K562 (cell line): ENCODE results near the gene DAPK1. TPM values are rescaled to one million over a fixed set of nuclear protein-coding genes. Genes with fewer than 3 reads are reported as not detected.
A peak's percentile ranks its signal among the peaks of the same experiment; 100 is the strongest.

Source experiments
- ATAC-seq: fragments of 200-7000 bp; cut with Tn5 transposase; 3 replicates; pipeline ENCODE4 v1.9.1; 2020; ENCODE audit warnings: moderate library complexity
- BruUV-seq: library from RNA; stranded (reverse); fragments of 400-500 nt; replicated peaks from 2 replicates; lab custom pipeline; 2021; lab: Mats Ljungman, UMichigan
- CTCF ChIA-PET: fragments of 300-600 bp; formaldehyde crosslinking; extraction: SDS; loops from one replicate; lab custom pipeline; 2021; ENCODE audit warnings: low intra/inter-chr PET ratio; lab: Yijun Ruan, JAX
- POLR2A ChIA-PET: fragments of 300-600, 350-650 bp; sonication (Branson Sonifier 250); formaldehyde crosslinking; extraction: SDS; loops from one replicate; lab custom pipeline; 2021; ENCODE audit warnings: antibody characterized with exemption, inconsistent platforms; lab: Yijun Ruan, JAX
- DNase-seq, 4 experiments: peaks; one replicate each; pipeline versions ENCODE4 v3.0.0 to v3.0.0-alpha.2; 2011 to 2018; ENCODE audit warnings: low spot score in 3 of 4, mixed read lengths in 3 of 4; ENCODE audit errors: extremely low read depth in 1 of 4
- FAIRE-seq: peaks from 2 replicates; lab custom pipeline; 2011; peaks lifted over from hg19 to GRCh38; lab: Jason Lieb, UNC
- H2AFZ ChIP-seq: 2 replicates; pipeline ENCODE4 v1.6.0; 2011; ENCODE audit warnings: low read depth, low read length, control low read depth, inconsistent platforms
- H3K27ac ChIP-seq: fragments of 200-600 bp; 3 replicates; pipeline ENCODE4 v1.8.0; 2011; ENCODE audit warnings: low read depth, mild to moderate bottlenecking, control low read depth, inconsistent platforms, low read length, moderate library complexity, mixed read lengths; ENCODE audit errors: extremely low read depth
- H3K27me3 ChIP-seq, 2 experiments: fragments of 300-600 bp in 1 of 2; 2 replicates in 1 of 2; 3 replicates in 1 of 2; pipeline versions ENCODE4 v1.6.0 to v1.8.0; 2011; ENCODE audit warnings: inconsistent platforms in 2 of 2, low read length in 2 of 2, mild to moderate bottlenecking in 1 of 2, mixed read lengths in 1 of 2, moderate library complexity in 1 of 2; ENCODE audit not compliant: control insufficient read depth in 2 of 2, insufficient read depth in 2 of 2
- H3K36me3 ChIP-seq: fragments of 300-600 bp; 3 replicates; pipeline ENCODE4 v1.8.0; 2011; ENCODE audit warnings: mild to moderate bottlenecking, low read length, inconsistent platforms; ENCODE audit not compliant: control insufficient read depth, insufficient read depth
- H3K4me1 ChIP-seq, 2 experiments: fragments of 200-600 bp in 1 of 2; replicated peaks in 1 of 2; 2 replicates in 1 of 2; 3 replicates in 1 of 2; pipeline versions ENCODE4 v1.5.1 to v1.8.0; 2011; ENCODE audit warnings: inconsistent platforms in 2 of 2, low read length in 2 of 2, mild to moderate bottlenecking in 1 of 2, mixed read lengths in 1 of 2, moderate library complexity in 1 of 2; ENCODE audit not compliant: control insufficient read depth in 2 of 2, insufficient read depth in 2 of 2
- H3K4me2 ChIP-seq: 2 replicates; pipeline ENCODE4 v1.6.1; 2011; ENCODE audit warnings: low read length, control low read depth, inconsistent platforms, mixed read lengths; ENCODE audit not compliant: insufficient read depth
- H3K4me3 ChIP-seq: fragments of 200-600 bp; sonication (generic), shearing (Covaris generic); 2 replicates; pipeline ENCODE4 v1.5.1; 2016; ENCODE audit warnings: control low read depth, inconsistent platforms
- H3K79me2 ChIP-seq: fragments of 200-600 bp; 3 replicates; pipeline ENCODE4 v1.8.0; 2011; ENCODE audit warnings: low read length, inconsistent platforms; ENCODE audit not compliant: control insufficient read depth, insufficient read depth
- H3K9ac ChIP-seq, 2 experiments: 2 replicates each; pipeline versions ENCODE4 v1.6.0 to v1.6.1; 2011; ENCODE audit warnings: low read depth in 2 of 2, low read length in 2 of 2, control low read depth in 1 of 2, inconsistent platforms in 1 of 2, mild to moderate bottlenecking in 1 of 2, mixed read lengths in 1 of 2; ENCODE audit not compliant: insufficient read depth in 1 of 2
- H3K9me1 ChIP-seq: one replicate; pipeline ENCODE4 v1.6.0; 2011; ENCODE audit warnings: inconsistent platforms, mild to moderate bottlenecking, low read length, moderate library complexity; ENCODE audit not compliant: control insufficient read depth, insufficient read depth
- H3K9me3 ChIP-seq: replicated peaks from 2 replicates; pipeline ENCODE4 v1.5.1; 2011; ENCODE audit warnings: low read depth, low read length, inconsistent platforms; ENCODE audit not compliant: control insufficient read depth, insufficient read depth
- H4K20me1 ChIP-seq: replicated peaks from 2 replicates; pipeline ENCODE4 v1.6.1; 2011; ENCODE audit warnings: low read length, inconsistent platforms, mixed read lengths; ENCODE audit not compliant: control insufficient read depth, insufficient read depth
- KAT8 ChIP-seq: fragments of 450-650 bp; IDR thresholded peaks from 2 replicates; pipeline ENCODE4 v1.6.1; 2016; ENCODE audit warnings: low read depth, mild to moderate bottlenecking
- TCF7L2 ChIP-seq: fragments of 150-350 bp; IDR thresholded peaks from 2 replicates; pipeline ENCODE4 v1.6.1; 2016; ENCODE audit warnings: low read depth, mild to moderate bottlenecking, low read length, moderate library complexity
- WGBS: fragments of 100-300 bp; shearing (Covaris generic); methylation state at CpG from one replicate; pipeline ENCODE4 v1.1.6; 2016; ENCODE audit warnings: low coverage, mixed read lengths; ENCODE audit not compliant: insufficient coverage; ENCODE audit errors: missing lambda C conversion rate; 5-methylcytosine and 5-hydroxymethylcytosine counted together
- in situ Hi-C: fragments of 300-500 bp; cut with MboI; formaldehyde crosslinking; loops from 4 replicates; pipeline ENCODE4 v1.15.0; 2018; ENCODE audit warnings: inconsistent platforms, mixed read lengths
- intact Hi-C: fragments of 100-400 bp; cut with micrococcal nuclease; formaldehyde crosslinking; loops from 2 replicates; pipeline ENCODE4 v1.14.2; 2022
- polyA plus RNA-seq, 8 experiments: library from polyadenylated mRNA; depleted of rRNA in 4 of 8; stranded (reverse) in 5 of 8; unstranded in 3 of 8; fragments of >200 nt; fragmentation: Nextera tagmentation in 2 of 8; fragmentation: Illumina TruSeq in 1 of 8; extraction: Ambion mirVana in 2 of 8; extraction: Trizol in 1 of 8; gene quantifications; 2 replicates each; pipeline versions ENCODE4 v1.2.1 to v1.2.3, GENCODE V29; 2011 to 2014; ENCODE audit warnings: inconsistent platforms in 1 of 8, missing spikeins in 1 of 8
- total RNA-seq, 7 experiments: library from RNA; depleted of rRNA in 6 of 7; stranded (reverse); fragments of >200 nt in 6 of 7; fragmentation: Illumina TruSeq in 2 of 7; extraction: Trizol in 2 of 7; gene quantifications; 2 replicates each; pipeline versions ENCODE4 v1.2.1 to v1.2.3, GENCODE V29; 2011 to 2021; ENCODE audit warnings: low replicate concordance in 1 of 7
- TF ChIP-seq, protein P1 (sequence below): sonication (generic); formaldehyde crosslinking; IDR thresholded peaks from 2 replicates; pipeline ENCODE4 v1.8.0; 2022; ENCODE audit warnings: mild to moderate bottlenecking, missing genetic modification reagents, borderline replicate concordance
- TF ChIP-seq, protein P2 (sequence below): sonication (generic); formaldehyde crosslinking; IDR thresholded peaks from 2 replicates; pipeline ENCODE4 v1.8.1; 2023; ENCODE audit warnings: mild to moderate bottlenecking, missing genetic modification reagents

Gene DAPK1
- total and polyA plus RNA-seq, 9 of the 15 experiments (the other 6 are each of a cell fraction or from before 2014, with no cell fraction given) = 1.7 to 26.4 (median 15.8) TPM

DNA sequence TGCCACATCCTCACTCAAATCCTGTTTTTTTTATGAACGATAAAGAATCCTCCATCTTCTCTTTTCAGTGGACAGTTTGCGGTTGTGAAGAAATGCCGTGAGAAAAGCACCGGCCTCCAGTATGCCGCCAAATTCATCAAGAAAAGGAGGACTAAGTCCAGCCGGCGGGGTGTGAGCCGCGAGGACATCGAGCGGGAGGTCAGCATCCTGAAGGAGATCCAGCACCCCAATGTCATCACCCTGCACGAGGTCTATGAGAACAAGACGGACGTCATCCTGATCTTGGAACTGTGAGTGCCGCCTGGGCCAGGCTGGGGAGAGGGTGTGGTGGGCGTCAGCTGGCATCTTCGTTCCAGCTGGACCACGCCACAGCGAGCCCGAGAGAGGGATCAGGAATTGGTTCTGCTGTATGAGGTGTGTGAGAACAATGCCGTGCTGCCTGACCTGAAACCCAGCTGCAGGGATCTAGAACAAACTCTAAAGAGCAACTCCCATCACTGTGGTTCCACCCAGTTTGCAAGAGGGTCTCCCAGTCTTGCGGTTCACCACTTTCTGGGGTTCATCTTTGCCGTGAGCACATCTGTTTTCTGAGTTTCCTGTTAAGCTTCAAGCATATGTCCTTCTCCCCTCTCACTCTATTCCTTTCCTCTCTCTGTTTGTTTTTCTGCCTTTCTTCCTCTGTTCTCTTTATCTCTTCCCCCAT, 107.4 kb downstream of the DAPK1 start:
- BruUV-seq = no TSS peak
- H3K27me3 ChIP-seq = no peaks in the 10 kb centered on the region
- H3K27ac ChIP-seq = no peak overlapping the region
- in situ Hi-C loops (no loop called here), intact Hi-C loops (no loop called here)
- no peaks in the 10 kb centered on the region for H3K9me3 ChIP-seq
- 95% methylated on average over 15 of the region's 23 CpGs for WGBS
- ChIA-PET POLR2A (no interaction called here), CTCF (no interaction called here)
- H3K4me1 ChIP-seq = peaks cover 8 to 10% of the 10 kb centered on the region in 2 experiments; a peak in 4 of 5 replicates
- H3K4me3 ChIP-seq = no peak overlapping the region
- H3K79me2 ChIP-seq = no peaks in the 10 kb centered on the region; the same call in 2 of the 3 replicates
- no peak for ATAC-seq
- H3K9ac ChIP-seq = no peak overlapping the region
- DNase-seq = no peak
- no peak for FAIRE-seq
- TF ChIP-seq KAT8 (no peak), TCF7L2 (no peak)
- TF ChIP-seq, protein P1, sequence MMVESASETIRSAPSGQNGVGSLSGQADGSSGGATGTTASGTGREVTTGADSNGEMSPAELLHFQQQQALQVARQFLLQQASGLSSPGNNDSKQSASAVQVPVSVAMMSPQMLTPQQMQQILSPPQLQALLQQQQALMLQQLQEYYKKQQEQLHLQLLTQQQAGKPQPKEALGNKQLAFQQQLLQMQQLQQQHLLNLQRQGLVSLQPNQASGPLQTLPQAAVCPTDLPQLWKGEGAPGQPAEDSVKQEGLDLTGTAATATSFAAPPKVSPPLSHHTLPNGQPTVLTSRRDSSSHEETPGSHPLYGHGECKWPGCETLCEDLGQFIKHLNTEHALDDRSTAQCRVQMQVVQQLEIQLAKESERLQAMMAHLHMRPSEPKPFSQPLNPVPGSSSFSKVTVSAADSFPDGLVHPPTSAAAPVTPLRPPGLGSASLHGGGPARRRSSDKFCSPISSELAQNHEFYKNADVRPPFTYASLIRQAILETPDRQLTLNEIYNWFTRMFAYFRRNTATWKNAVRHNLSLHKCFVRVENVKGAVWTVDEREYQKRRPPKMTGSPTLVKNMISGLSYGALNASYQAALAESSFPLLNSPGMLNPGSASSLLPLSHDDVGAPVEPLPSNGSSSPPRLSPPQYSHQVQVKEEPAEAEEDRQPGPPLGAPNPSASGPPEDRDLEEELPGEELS (CRISPR knock-in tag) = no peak
- TF ChIP-seq, protein P2, sequence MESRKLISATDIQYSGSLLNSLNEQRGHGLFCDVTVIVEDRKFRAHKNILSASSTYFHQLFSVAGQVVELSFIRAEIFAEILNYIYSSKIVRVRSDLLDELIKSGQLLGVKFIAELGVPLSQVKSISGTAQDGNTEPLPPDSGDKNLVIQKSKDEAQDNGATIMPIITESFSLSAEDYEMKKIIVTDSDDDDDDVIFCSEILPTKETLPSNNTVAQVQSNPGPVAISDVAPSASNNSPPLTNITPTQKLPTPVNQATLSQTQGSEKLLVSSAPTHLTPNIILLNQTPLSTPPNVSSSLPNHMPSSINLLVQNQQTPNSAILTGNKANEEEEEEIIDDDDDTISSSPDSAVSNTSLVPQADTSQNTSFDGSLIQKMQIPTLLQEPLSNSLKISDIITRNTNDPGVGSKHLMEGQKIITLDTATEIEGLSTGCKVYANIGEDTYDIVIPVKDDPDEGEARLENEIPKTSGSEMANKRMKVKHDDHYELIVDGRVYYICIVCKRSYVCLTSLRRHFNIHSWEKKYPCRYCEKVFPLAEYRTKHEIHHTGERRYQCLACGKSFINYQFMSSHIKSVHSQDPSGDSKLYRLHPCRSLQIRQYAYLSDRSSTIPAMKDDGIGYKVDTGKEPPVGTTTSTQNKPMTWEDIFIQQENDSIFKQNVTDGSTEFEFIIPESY (CRISPR knock-in tag) = peak; percentile 37; the same call in 1 of the 2 replicates
- H2AFZ ChIP-seq = no peak overlapping the region
- H3K36me3 ChIP-seq = peaks cover 28% of the 10 kb centered on the region; the same call in 2 of the 3 replicates
- H4K20me1 ChIP-seq = no peaks in the 10 kb centered on the region
- no peak overlapping the region for H3K4me2 ChIP-seq
- no peaks in the 10 kb centered on the region for H3K9me1 ChIP-seq
